Activated CD8-positive, alpha-beta T cell treated with anti-CD3 and anti-CD28 coated beads for 36 hours (primary cell): ENCODE results near the gene SMIM44. TPM values are rescaled to one million over a fixed set of nuclear protein-coding genes. Genes with fewer than 3 reads are reported as not detected.

Experiments used
- ATAC-seq: fragments of 200-7000 bp; cut with Tn5 transposase; one replicate; pipeline ENCODE4 v1.10.0; 2021; ENCODE audit warnings: mild to moderate bottlenecking, moderate library complexity
- CTCF ChIA-PET: fragments of 350-600 bp; sonication (Branson Sonifier 250); formaldehyde crosslinking; loops from one replicate; lab custom pipeline; 2021; ENCODE audit warnings: antibody characterized with exemption; lab: Charles Lee
- POLR2A ChIA-PET: fragments of 350-600 bp; sonication (Branson Sonifier 250); formaldehyde crosslinking; loops from one replicate; lab custom pipeline; 2021; ENCODE audit warnings: antibody characterized with exemption; lab: Charles Lee
- DNase-seq: peaks from one replicate; pipeline ENCODE4 v3.0.0-alpha.2; 2020
- H3K27ac Mint-ChIP-seq: one replicate; pipeline ENCODE4 v1.8.0; 2021; ENCODE audit warnings: mild to moderate bottlenecking, mixed read lengths
- H3K27me3 Mint-ChIP-seq: one replicate; pipeline ENCODE4 v1.8.0; 2021; ENCODE audit warnings: mixed read lengths
- H3K36me3 Mint-ChIP-seq: one replicate; pipeline ENCODE4 v1.8.0; 2021; ENCODE audit warnings: low read depth, mixed read lengths
- H3K4me1 Mint-ChIP-seq: one replicate; pipeline ENCODE4 v1.8.0; 2021; ENCODE audit warnings: low read depth, mixed read lengths
- H3K4me3 Mint-ChIP-seq: one replicate; pipeline ENCODE4 v1.8.0; 2021; ENCODE audit warnings: mild to moderate bottlenecking, moderate library complexity, mixed read lengths
- H3K9me3 Mint-ChIP-seq: one replicate; pipeline ENCODE4 v1.8.0; 2021; ENCODE audit warnings: mixed read lengths
- CTCF ChIP-seq: fragments of 200-600 bp; IDR thresholded peaks from one replicate; pipeline ENCODE4 v1.8.0; 2022; ENCODE audit warnings: antibody characterized with exemption, mild to moderate bottlenecking
- intact Hi-C: fragments of 100-400 bp; cut with micrococcal nuclease; formaldehyde crosslinking; loops from one replicate; pipeline ENCODE4 v1.10.0; 2022
- total RNA-seq, 2 experiments: library from RNA; stranded (reverse); gene quantifications; one replicate each; pipeline ENCODE4 v1.2.3, GENCODE V29; 2021

SMIM44 gene
- total RNA-seq, 2 experiments from 2014 or later: not detected

DNA sequence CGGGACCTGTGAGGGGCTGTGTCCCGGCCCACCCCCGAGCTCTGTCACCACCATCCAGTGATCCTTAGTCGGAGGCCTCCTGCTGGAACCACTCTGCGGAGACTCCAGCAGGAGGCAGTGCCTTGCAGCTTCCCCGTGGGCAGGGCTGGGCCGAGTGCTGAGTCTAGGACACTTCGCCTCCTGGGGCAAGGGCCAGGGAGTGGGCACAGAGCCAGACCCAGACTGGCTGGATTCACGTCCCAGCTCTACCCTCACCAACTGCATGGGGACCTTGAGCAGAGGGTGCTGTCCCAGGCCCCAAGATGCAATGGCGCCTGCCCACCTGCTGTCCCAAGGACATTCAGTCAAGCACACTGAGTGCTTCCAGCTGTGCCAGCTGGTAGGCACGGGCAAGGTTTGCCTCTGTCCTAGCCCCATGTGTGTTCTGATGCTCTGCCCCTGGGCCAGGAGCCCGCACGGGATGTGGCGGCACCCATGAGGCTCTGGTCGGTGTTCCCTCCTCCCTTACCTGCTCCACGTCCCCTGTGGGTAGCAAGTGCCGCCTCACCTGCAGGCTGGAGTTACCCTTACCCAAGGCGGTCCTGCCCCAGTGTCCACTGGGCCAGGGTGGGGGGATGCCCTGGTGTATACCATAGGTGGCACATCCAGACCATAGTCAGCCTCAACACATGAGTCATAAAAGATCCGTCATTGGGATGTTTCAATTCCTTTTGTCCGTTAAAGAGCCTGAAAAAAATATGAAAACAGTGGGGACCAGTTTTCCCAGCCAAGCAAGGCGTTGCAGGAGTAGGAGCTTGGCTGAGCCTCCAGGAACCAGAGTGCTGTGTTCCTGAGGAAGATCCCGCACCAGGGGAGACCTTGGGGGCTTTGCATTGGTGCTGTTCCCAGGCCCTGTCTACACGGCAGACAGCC is 30.2 kb upstream of the SMIM44 start:
- intact Hi-C loops: no loop called here
- ATAC-seq: no peak
- Mint-ChIP-seq H3K27ac (no peak overlapping the region), H3K9me3 (no peaks in the 10 kb centered on the region), H3K27me3 (no peaks in the 10 kb centered on the region), H3K4me3 (no peak overlapping the region), H3K36me3 (peaks cover 3% of the 10 kb centered on the region), H3K4me1 (peaks cover 59% of the 10 kb centered on the region)
- CTCF ChIA-PET: interaction anchor here (2.1 kb wide), 1 partner anchor 32 kb away, joined by 5 read pairs; no protein-coding TSS in a partner anchor
- POLR2A ChIA-PET: interaction anchor here (0.7 to 1.0 kb wide), 2 partner anchors 9 to 468 kb away, joined by 3 read pairs; no protein-coding TSS in a partner anchor
- no peak for DNase-seq
- TF ChIP-seq CTCF: no peak

- Mint-ChIP-seq H3K9me3 (no peaks in the 10 kb centered on the region), H3K27me3 (no peaks in the 10 kb centered on the region), H3K27ac (no peak overlapping the region), H3K36me3 (peaks cover 5% of the 10 kb centered on the region), H3K4me3 (no peak overlapping the region), H3K4me1 (peaks cover 57% of the 10 kb centered on the region)
- TF ChIP-seq CTCF: no peak
- intact Hi-C loops: no loop called here
- no peak for ATAC-seq
- DNase-seq: no peak
- ChIA-PET POLR2A (interaction anchor here (1.0 kb wide), 2 partner anchors 10 to 12 kb away, joined by 3 read pairs; partner anchors contain the start of gene DOHH), CTCF (interaction anchor here (2.1 kb wide), 1 partner anchor 32 kb away, joined by 5 read pairs; no protein-coding TSS in a partner anchor)
Measured at GRCh38 chr19:3512562-3513228, 29.5 kb upstream of the SMIM44 start.

DNA sequence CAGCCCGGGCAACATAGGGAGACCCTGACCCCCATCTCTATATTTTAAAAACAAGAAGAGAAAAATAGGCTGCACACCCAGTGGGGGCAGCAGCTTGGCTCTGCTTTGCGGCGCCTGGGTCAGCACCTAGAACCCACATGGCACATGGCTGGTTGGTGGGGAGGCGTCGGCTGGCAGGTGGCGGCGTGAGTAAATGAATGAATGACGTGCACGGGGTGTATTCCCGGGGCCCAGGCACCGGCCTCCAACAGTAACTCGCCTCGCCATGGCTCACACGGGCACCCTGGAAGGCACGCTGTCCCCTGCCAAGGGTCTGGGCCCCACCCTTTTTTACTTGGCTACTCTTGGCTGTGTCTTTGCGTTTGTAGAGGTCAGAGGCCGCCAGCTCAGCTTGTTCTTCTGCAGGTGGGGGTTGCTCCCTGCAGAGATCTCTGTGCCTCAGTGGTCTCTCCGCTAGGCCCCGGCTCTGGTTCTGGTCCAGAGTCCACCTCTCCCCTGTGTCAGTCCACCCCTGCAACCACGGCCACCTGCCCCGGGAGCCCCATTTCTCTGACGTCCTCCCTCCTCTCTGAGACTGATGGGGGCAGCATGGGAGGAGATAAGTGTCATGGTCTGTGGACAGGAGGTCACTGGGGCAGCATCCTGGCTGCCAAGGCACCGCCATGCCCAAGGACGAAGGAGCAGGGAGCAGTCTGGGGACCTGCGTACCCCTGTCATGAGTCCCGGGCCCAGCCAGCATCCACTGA is 28.4 kb upstream of the SMIM44 start:
- Mint-ChIP-seq H3K4me1 (peaks cover 61% of the 10 kb centered on the region), H3K27ac (no peak overlapping the region)
- no peak for ATAC-seq

DNA sequence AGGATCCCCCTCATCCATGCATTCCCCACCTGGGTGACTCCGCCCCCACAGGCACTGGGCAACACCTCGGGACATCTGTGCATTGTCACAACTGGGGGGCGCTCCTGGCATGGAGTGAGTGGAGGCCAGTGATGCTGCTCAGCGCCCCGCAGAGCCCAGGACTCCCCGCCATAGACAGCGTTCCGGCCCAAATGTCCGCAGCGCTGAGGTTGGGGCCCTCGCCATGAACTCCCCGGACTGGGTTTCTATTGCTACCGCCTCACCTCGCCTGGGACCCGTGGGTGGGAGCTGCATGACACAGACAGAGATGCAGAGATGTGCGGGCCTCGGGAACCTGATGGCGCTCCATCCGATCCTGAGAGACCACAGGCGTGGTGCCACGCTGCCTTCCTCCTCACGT is 27.5 kb upstream of the SMIM44 start:
- Mint-ChIP-seq H3K36me3 (peaks cover 14% of the 10 kb centered on the region), H3K27me3 (no peaks in the 10 kb centered on the region), H3K4me1 (peaks cover 53% of the 10 kb centered on the region), H3K4me3 (no peak overlapping the region), H3K9me3 (no peaks in the 10 kb centered on the region), H3K27ac (no peak overlapping the region)
- intact Hi-C loops: no loop called here
- no peak for TF ChIP-seq CTCF
- ATAC-seq: no peak
- DNase-seq: no peak
- POLR2A ChIA-PET: interaction anchor here (0.7 kb wide), 1 partner anchor 22 kb away, joined by 3 read pairs; no protein-coding TSS in a partner anchor
- CTCF ChIA-PET: no interaction called here

More for the DNA sequence above, 28.4 kb upstream of the SMIM44 start:
- Mint-ChIP-seq H3K4me3 (no peak overlapping the region), H3K9me3 (no peaks in the 10 kb centered on the region), H3K36me3 (peaks cover 13% of the 10 kb centered on the region), H3K27me3 (no peaks in the 10 kb centered on the region)
- no peak for DNase-seq
- intact Hi-C loops: no loop called here
- CTCF ChIA-PET: interaction anchor here (2.1 kb wide), 1 partner anchor 33 kb away, joined by 5 read pairs; no protein-coding TSS in a partner anchor
- no peak for TF ChIP-seq CTCF
- POLR2A ChIA-PET: interaction anchor here (0.7 to 1.0 kb wide), 2 partner anchors 11 to 21 kb away, joined by 3 read pairs; partner anchors contain the start of gene DOHH
